ENCODE results near the gene MKLN1.

DNA sequence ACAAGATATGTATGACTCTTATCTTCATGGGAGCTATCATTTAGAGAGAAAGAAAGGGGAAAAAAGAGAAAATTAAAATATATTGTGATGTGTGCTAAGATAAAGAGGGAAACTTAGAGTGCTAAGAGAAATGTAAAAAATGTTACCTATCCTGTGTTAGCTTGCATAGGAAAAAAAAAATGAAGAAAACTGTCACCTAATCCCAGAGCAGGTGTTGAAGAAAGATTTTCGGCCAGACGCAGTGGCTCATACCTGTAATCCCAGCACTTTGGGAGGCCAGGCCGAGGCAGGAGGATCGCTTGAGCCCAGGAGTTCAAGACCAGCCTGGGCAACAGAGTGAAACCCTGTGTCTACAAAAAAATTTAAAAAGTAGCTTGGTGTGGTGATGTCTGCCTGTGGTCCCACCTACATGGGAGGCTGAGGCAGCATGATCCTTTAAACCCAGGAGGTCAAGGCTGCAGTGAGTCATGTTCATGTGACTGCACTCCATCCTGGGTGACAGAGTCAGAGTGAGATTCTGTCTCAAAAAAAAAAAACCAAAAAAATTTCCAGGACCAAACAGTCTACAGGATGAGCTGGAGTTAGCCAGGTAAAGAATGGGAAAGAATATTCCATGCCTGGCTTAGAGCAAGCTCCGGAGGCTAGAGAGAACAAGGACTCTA lies 2.4 kb upstream of the MKLN1 start:
- TF ChIP-seq CTCF (IDR thresholded peaks at IDR 0.05; ENCODE audit: low read length) (no peak), EZH2 (IDR thresholded peaks at IDR 0.05; ENCODE audit: borderline replicate concordance, low read length) (no peak)

Data from OCI-LY1 (cell line).